ENCODE results near the gene PIGT.

The PIGT gene

GRCh38 chr20:45432294-45432693, 16.4 kb downstream of the PIGT start:
- no peak for DNase-seq

- no peak for DNase-seq
These were observed 17.4 kb downstream of the PIGT start for GRCh38 chr20:45433316-45433715.

GRCh38 chr20:45433976-45434375, 18.0 kb downstream of the PIGT start:
- no peak for DNase-seq

GRCh38 chr20:45436732-45437485, 21.0 kb downstream of the PIGT start:
- peak; percentile 73 for DNase-seq

GRCh38 chr20:45440424-45440823, 24.5 kb downstream of the PIGT start:
- no peak for DNase-seq

GRCh38 chr20:45440891-45441685, 25.1 kb downstream of the PIGT start:
- no peak for DNase-seq

- no peak for DNase-seq
These were observed 25.8 kb downstream of the PIGT start for GRCh38 chr20:45441746-45442145.

- no peak for DNase-seq
These were observed 28.1 kb downstream of the PIGT start for GRCh38 chr20:45444050-45444449.

GRCh38 chr20:45445805-45446562, 30.0 kb downstream of the PIGT start:
- no peak for DNase-seq

GRCh38 chr20:45448270-45448669, 32.3 kb downstream of the PIGT start:
- peak; percentile 22 for DNase-seq

- DNase-seq = peak; percentile 14
These were observed 33.6 kb downstream of the PIGT start for GRCh38 chr20:45449528-45449927.

GRCh38 chr20:45450097-45450818, 34.3 kb downstream of the PIGT start:
- no peak for DNase-seq

GRCh38 chr20:45452238-45452637, 36.3 kb downstream of the PIGT start:
- no peak for DNase-seq

GRCh38 chr20:45452772-45453691, 37.1 kb downstream of the PIGT start:
- DNase-seq = no peak

- DNase-seq = peak; percentile 62
These were observed 40.7 kb downstream of the PIGT start for GRCh38 chr20:45456632-45457031.

- no peak for DNase-seq
These were observed 43.7 kb downstream of the PIGT start for GRCh38 chr20:45459606-45460005.

- DNase-seq = no peak
These were observed 45.3 kb downstream of the PIGT start for GRCh38 chr20:45461225-45461624.

- DNase-seq = no peak
These were observed 47.0 kb downstream of the PIGT start for GRCh38 chr20:45462711-45463509.

- no peak for DNase-seq
These were observed 47.8 kb downstream of the PIGT start for GRCh38 chr20:45463709-45464108.

GRCh38 chr20:45465491-45466266, 49.7 kb downstream of the PIGT start:
- DNase-seq = no peak

All from DMS153 (cell line).